HepG2 (cell line): ENCODE measurements around the gene HK3. TPM values are rescaled to one million over a fixed set of nuclear protein-coding genes. Genes with fewer than 3 reads are reported as not detected.

ENCODE experiments used
- ATAC-seq: fragments of 200-7000 bp; cut with Tn5 transposase; 3 replicates; pipeline ENCODE4 v1.9.1; 2020; ENCODE audit warnings: mild to moderate bottlenecking, moderate library complexity
- BruUV-seq: library from RNA; stranded (reverse); fragments of 400-500 nt; replicated peaks from 2 replicates; lab custom pipeline; 2021; lab: Mats Ljungman, UMichigan
- CTCF ChIA-PET: fragments of 300-600 bp; formaldehyde crosslinking; extraction: SDS; loops from one replicate; lab custom pipeline; 2021; ENCODE audit warnings: low total read pairs, inconsistent platforms, low intra/inter-chr PET ratio; lab: Yijun Ruan, JAX
- POLR2A ChIA-PET: fragments of 350-600 bp; sonication (Branson Sonifier 250); formaldehyde crosslinking; loops from one replicate; lab custom pipeline; 2020; ENCODE audit warnings: antibody characterized with exemption, inconsistent platforms; lab: Yijun Ruan, JAX
- DNase-seq: peaks from one replicate; pipeline ENCODE4 v3.0.0-alpha.2; 2015; ENCODE audit warnings: low spot score
- FAIRE-seq: peaks from 3 replicates; lab custom pipeline; 2011; peaks lifted over from hg19 to GRCh38; lab: Jason Lieb, UNC
- H2AFZ ChIP-seq: one replicate; pipeline ENCODE4 v1.6.1; 2011; ENCODE audit warnings: low read length, inconsistent platforms
- H3K27ac ChIP-seq: fragments of 300-600 bp; 3 replicates; pipeline ENCODE4 v1.8.0; 2011; ENCODE audit warnings: mixed run types, mild to moderate bottlenecking, mixed read lengths, low read length, inconsistent platforms; ENCODE audit not compliant: insufficient read depth; ENCODE audit errors: extremely low read length
- H3K27me3 ChIP-seq, 2 experiments: fragments of 200-600 bp in 1 of 2; 2 replicates in 1 of 2; 3 replicates in 1 of 2; pipeline versions ENCODE4 v1.6.0 to v1.8.0; 2011; ENCODE audit warnings: low read length in 2 of 2, mild to moderate bottlenecking in 2 of 2, moderate library complexity in 2 of 2, inconsistent platforms in 1 of 2; ENCODE audit not compliant: insufficient read depth in 2 of 2, control insufficient read depth in 1 of 2
- H3K36me3 ChIP-seq, 2 experiments: fragments of 200-600 bp in 1 of 2; replicated peaks in 1 of 2; 2 replicates in 1 of 2; 3 replicates in 1 of 2; pipeline versions ENCODE4 v1.5.1 to v1.8.0; 2011; ENCODE audit warnings: low read length in 2 of 2, inconsistent platforms in 1 of 2; ENCODE audit not compliant: insufficient read depth in 2 of 2, control insufficient read depth in 1 of 2
- H3K4me1 ChIP-seq: 2 replicates; pipeline ENCODE4 v1.5.1; 2012; ENCODE audit warnings: low read length, inconsistent platforms; ENCODE audit not compliant: insufficient read depth
- H3K4me2 ChIP-seq: 2 replicates; pipeline ENCODE4 v1.6.0; 2011; ENCODE audit warnings: low read depth, low read length, inconsistent platforms
- H3K4me3 ChIP-seq, 3 experiments: fragments of 200-600 bp in 1 of 3; sonication (generic), shearing (Covaris generic) in 1 of 3; replicated peaks in 1 of 3; 2 replicates each; pipeline ENCODE4 v1.5.1; 2011 to 2016; ENCODE audit warnings: low read length in 3 of 3, inconsistent platforms in 2 of 3, low read depth in 2 of 3, mild to moderate bottlenecking in 2 of 3, control low read depth in 1 of 3, mixed read lengths in 1 of 3; ENCODE audit not compliant: insufficient read depth in 1 of 3
- H3K79me2 ChIP-seq: one replicate; pipeline ENCODE4 v1.6.1; 2011; ENCODE audit warnings: low read length, inconsistent platforms; ENCODE audit not compliant: insufficient read depth
- H3K9ac ChIP-seq: 2 replicates; pipeline ENCODE4 v1.6.0; 2011; ENCODE audit warnings: mild to moderate bottlenecking, low read depth, low read length, inconsistent platforms; ENCODE audit not compliant: insufficient read depth
- H3K9me3 ChIP-seq: 2 replicates; pipeline ENCODE4 v1.5.1; 2012; ENCODE audit warnings: mild to moderate bottlenecking, low read length
- H4K20me1 ChIP-seq: 2 replicates; pipeline ENCODE4 v1.6.0; 2011; ENCODE audit warnings: inconsistent platforms, mild to moderate bottlenecking, low read length, moderate library complexity; ENCODE audit not compliant: insufficient read depth
- HHEX ChIP-seq: IDR thresholded peaks from 2 replicates; pipeline ENCODE4 v1.6.1; 2016; ENCODE audit warnings: control low read depth
- HOMEZ ChIP-seq: IDR thresholded peaks from 2 replicates; pipeline ENCODE4 v1.6.1; 2016; ENCODE audit warnings: low read depth
- REST ChIP-seq, 2 experiments: IDR thresholded peaks; 2 replicates each; pipeline ENCODE4 v1.6.1; 2011 to 2012; ENCODE audit warnings: low read length in 2 of 2, borderline replicate concordance in 1 of 2, low read depth in 1 of 2, mild to moderate bottlenecking in 1 of 2, moderate library complexity in 1 of 2
- SMAD1 ChIP-seq: sonication (generic); formaldehyde crosslinking; IDR thresholded peaks from 2 replicates; pipeline ENCODE4 v1.4.0; 2020; ENCODE audit warnings: missing genetic modification reagents, low read depth, mild to moderate bottlenecking, borderline replicate concordance
- SMAD3 ChIP-seq: sonication (generic); formaldehyde crosslinking; IDR thresholded peaks from 2 replicates; pipeline ENCODE4 v1.4.0; 2020; ENCODE audit warnings: missing genetic modification reagents
- ZBTB20 ChIP-seq: sonication (generic); formaldehyde crosslinking; IDR thresholded peaks from 2 replicates; pipeline ENCODE4 v1.8.1; 2023; ENCODE audit warnings: missing genetic modification reagents, low read depth, mild to moderate bottlenecking, borderline replicate concordance
- ZBTB21 ChIP-seq: sonication (generic); formaldehyde crosslinking; IDR thresholded peaks from 2 replicates; pipeline ENCODE4 v1.4.0; 2020; ENCODE audit warnings: missing genetic modification reagents
- ZNF224 ChIP-seq: sonication (generic); formaldehyde crosslinking; IDR thresholded peaks from 2 replicates; pipeline ENCODE4 v1.5.0; 2020; ENCODE audit warnings: mild to moderate bottlenecking, missing genetic modification reagents
- ZNF232 ChIP-seq: sonication (generic); formaldehyde crosslinking; IDR thresholded peaks from 2 replicates; pipeline ENCODE4 v1.4.0; 2020; ENCODE audit warnings: missing genetic modification reagents, borderline replicate concordance
- ZNF788 ChIP-seq: sonication (generic); formaldehyde crosslinking; IDR thresholded peaks from 2 replicates; pipeline ENCODE4 v1.5.0; 2020; ENCODE audit warnings: mild to moderate bottlenecking, missing genetic modification reagents, borderline replicate concordance
- WGBS: methylation state at CpG from one replicate; pipeline ENCODE4 v1.1.6; 2017; ENCODE audit warnings: low lambda C conversion rate; 5-methylcytosine and 5-hydroxymethylcytosine counted together
- in situ Hi-C: cut with HindIII; loops from 2 replicates; pipeline ENCODE4 v1.10.0; 2017; ENCODE audit warnings: low pct_unique_long_range_greater_than_20kb; ENCODE audit not compliant: extremely low pct_ligation_motif_present
- intact Hi-C: fragments of 100-400 bp; cut with micrococcal nuclease; formaldehyde crosslinking; loops from one replicate; pipeline ENCODE4 v1.10.0; 2022; ENCODE audit not compliant: unreplicated experiment
- polyA plus RNA-seq, 8 experiments: library from polyadenylated mRNA; depleted of rRNA in 3 of 8; stranded (reverse) in 7 of 8; unstranded in 1 of 8; fragments of >200 nt; fragmentation: Illumina TruSeq in 4 of 8; extraction: Trizol in 4 of 8; gene quantifications; 2 replicates each; pipeline versions ENCODE4 v1.2.1 to v1.2.3, GENCODE V29; 2011 to 2016; ENCODE audit warnings: low read depth in 4 of 8, missing spikeins in 1 of 8, mixed read lengths in 1 of 8; ENCODE audit not compliant: insufficient read depth in 1 of 8
- total RNA-seq, 5 experiments: library from RNA; depleted of rRNA; stranded (reverse); fragments of >200 nt; fragmentation: Illumina TruSeq; extraction: Trizol; gene quantifications; 2 replicates each; pipeline ENCODE4 v1.2.3, GENCODE V29; 2016; ENCODE audit warnings: low read depth in 1 of 5
- TF ChIP-seq, protein P1 (sequence below): sonication (generic); formaldehyde crosslinking; IDR thresholded peaks from 2 replicates; pipeline ENCODE4 v1.5.0; 2020; ENCODE audit warnings: mild to moderate bottlenecking, missing genetic modification reagents

Gene HK3
- total and polyA plus RNA-seq, 2 of the 13 experiments (the other 11 are each of a cell fraction or from before 2014, with no cell fraction given) = not detected

GRCh38 chr5:176876506-176877431 is 22.4 kb downstream of the HK3 start:
- Histone ChIP-seq H3K4me1 (peaks cover 8% of the 10 kb centered on the region; the same call in 1 of the 2 replicates), H3K9ac (no peak overlapping the region), H3K4me3 (no peak overlapping the region), H3K79me2 (no peaks in the 10 kb centered on the region), H3K4me2 (no peak overlapping the region), H4K20me1 (no peaks in the 10 kb centered on the region), H3K27ac (no peak overlapping the region), H3K9me3 (no peaks in the 10 kb centered on the region), H2AFZ (no peak overlapping the region), H3K27me3 (peaks cover 28 to 85% of the 10 kb centered on the region in 2 experiments; a peak in 4 of 5 replicates), H3K36me3 (no peaks in the 10 kb centered on the region)
- intact Hi-C loops (no loop called here), in situ Hi-C loops (no loop called here)
- POLR2A ChIA-PET = no interaction called here
- FAIRE-seq (no peak), ATAC-seq (no peak), DNase-seq (no peak)
- CTCF ChIA-PET = no interaction called here
- WGBS = 33% methylated on average over 12 of the region's 24 CpGs
- TF ChIP-seq ZNF224 (CRISPR knock-in tag) (no peak), ZBTB21 (no peak), ZBTB20 (CRISPR knock-in tag) (no peak), ZNF788 (CRISPR knock-in tag) (no peak), SMAD1 (CRISPR knock-in tag) (no peak), HHEX (CRISPR knock-in tag) (no peak), REST (IDR thresholded peaks at IDR 0.05; ENCODE audit: borderline replicate concordance in 1 of 2, low read depth in 1 of 2, low read length in 2 of 2) (no peak), HOMEZ (CRISPR knock-in tag) (no peak), ZNF232 (no peak), SMAD3 (no peak)
- TF ChIP-seq, protein P1, sequence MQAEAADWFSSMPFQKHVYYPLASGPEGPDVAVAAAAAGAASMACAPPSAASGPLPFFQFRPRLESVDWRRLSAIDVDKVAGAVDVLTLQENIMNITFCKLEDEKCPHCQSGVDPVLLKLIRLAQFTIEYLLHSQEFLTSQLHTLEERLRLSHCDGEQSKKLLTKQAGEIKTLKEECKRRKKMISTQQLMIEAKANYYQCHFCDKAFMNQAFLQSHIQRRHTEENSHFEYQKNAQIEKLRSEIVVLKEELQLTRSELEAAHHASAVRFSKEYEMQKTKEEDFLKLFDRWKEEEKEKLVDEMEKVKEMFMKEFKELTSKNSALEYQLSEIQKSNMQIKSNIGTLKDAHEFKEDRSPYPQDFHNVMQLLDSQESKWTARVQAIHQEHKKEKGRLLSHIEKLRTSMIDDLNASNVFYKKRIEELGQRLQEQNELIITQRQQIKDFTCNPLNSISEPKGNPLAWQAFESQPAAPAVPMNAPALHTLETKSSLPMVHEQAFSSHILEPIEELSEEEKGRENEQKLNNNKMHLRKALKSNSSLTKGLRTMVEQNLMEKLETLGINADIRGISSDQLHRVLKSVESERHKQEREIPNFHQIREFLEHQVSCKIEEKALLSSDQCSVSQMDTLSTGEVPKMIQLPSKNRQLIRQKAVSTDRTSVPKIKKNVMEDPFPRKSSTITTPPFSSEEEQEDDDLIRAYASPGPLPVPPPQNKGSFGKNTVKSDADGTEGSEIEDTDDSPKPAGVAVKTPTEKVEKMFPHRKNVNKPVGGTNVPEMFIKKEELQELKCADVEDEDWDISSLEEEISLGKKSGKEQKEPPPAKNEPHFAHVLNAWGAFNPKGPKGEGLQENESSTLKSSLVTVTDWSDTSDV (CRISPR knock-in tag) = no peak
- no TSS peak for BruUV-seq
